ENCODE results near the gene BTG1. TPM values are rescaled to one million over a fixed set of nuclear protein-coding genes. Genes with fewer than 3 reads are reported as not detected.

BTG1 gene
- total RNA-seq, 1 donor = 25.0 TPM

GRCh38 chr12:92155733-92156132, 10.1 kb upstream of the BTG1 start:
- Histone ChIP-seq H3K4me2 (ENCODE audit: insufficient read depth, low read length) (no peak overlapping the region), H3K9me3 (ENCODE audit: low read depth, low read length) (no peaks in the 10 kb centered on the region), H3K4me1 (ENCODE audit: insufficient read depth, low read length) (no peaks in the 10 kb centered on the region), H3K36me3 (ENCODE audit: insufficient read depth, low read length) (no peaks in the 10 kb centered on the region), H3K79me2 (ENCODE audit: insufficient read depth, low read length) (no peaks in the 10 kb centered on the region), H4K20me1 (ENCODE audit: insufficient read depth, low read length) (no peaks in the 10 kb centered on the region), H3K4me3 (ENCODE audit: insufficient read depth, low read length) (no peak overlapping the region), H3K27ac (ENCODE audit: low read depth, low read length) (no peak overlapping the region), H2AFZ (ENCODE audit: low read length) (peak overlapping the region; percentile 53), H3K27me3 (ENCODE audit: insufficient read depth, low read length) (no peaks in the 10 kb centered on the region)
- DNase-seq (ENCODE audit: insufficient read length, low spot score, missing footprints) = peak; percentile 60
- TF ChIP-seq CTCF (IDR thresholded peaks at IDR 0.05; ENCODE audit: extremely low read depth, low read depth, low read length) = no peak

DNA sequence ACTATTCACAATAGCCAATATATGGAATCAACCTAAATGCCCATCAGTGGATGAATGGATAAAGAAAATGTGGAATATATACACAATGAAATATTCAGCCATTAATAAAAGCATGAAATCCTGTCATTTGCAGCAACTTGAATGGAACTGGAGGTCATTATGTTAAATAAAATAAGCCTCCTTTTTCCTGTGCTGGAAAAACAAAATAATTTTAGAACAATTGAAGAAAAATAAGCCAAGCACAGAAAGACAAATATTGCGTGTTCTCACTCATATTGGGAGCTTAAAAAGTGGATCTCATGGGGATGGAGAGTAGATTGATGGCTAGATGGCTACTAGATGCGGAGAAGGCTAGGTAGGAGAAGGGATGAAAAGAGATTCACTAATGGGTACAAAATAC, 6.3 kb upstream of the BTG1 start:
- TF ChIP-seq CTCF (IDR thresholded peaks at IDR 0.05; ENCODE audit: extremely low read depth, low read depth, low read length) = no peak
- no peak overlapping the region for H3K4me2 ChIP-seq (ENCODE audit: insufficient read depth, low read length)

DNA sequence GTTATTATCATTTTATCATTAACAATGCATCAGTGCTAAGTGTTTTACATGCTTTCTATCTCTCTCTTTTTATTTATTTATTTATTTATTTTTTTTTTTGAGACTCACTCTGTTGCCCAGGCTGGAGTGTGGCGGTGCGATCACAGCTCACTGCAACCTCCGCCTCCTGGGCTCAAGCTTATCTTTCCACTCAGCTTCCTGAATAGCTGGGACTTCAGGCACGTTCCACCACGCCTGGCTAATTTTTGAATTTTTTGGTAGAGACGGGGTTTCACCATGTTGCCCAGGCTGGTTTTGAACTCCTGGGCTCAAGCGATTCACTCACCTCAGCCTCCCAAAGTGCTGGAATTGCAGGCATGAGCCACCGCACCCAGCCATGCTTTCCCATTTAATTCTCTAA, 3.9 kb upstream of the BTG1 start:
- no peak for DNase-seq (ENCODE audit: insufficient read length, low spot score, missing footprints)
- TF ChIP-seq CTCF (IDR thresholded peaks at IDR 0.05; ENCODE audit: extremely low read depth, low read depth, low read length) = no peak
- no peak overlapping the region for H3K4me3 ChIP-seq (ENCODE audit: insufficient read depth, low read length)

More for the DNA sequence above, 6.3 kb upstream of the BTG1 start:
- no peak for DNase-seq (ENCODE audit: insufficient read length, low spot score, missing footprints)
- Histone ChIP-seq H3K79me2 (ENCODE audit: insufficient read depth, low read length) (no peaks in the 10 kb centered on the region), H4K20me1 (ENCODE audit: insufficient read depth, low read length) (no peaks in the 10 kb centered on the region), H3K27ac (ENCODE audit: low read depth, low read length) (no peak overlapping the region), H3K4me3 (ENCODE audit: insufficient read depth, low read length) (no peak overlapping the region), H3K4me1 (ENCODE audit: insufficient read depth, low read length) (peaks cover 2% of the 10 kb centered on the region), H3K27me3 (ENCODE audit: insufficient read depth, low read length) (no peaks in the 10 kb centered on the region), H3K9me3 (ENCODE audit: low read depth, low read length) (no peaks in the 10 kb centered on the region), H3K36me3 (ENCODE audit: insufficient read depth, low read length) (no peaks in the 10 kb centered on the region), H2AFZ (ENCODE audit: low read length) (no peak overlapping the region)

GRCh38 chr12:92147491-92147890, 1.8 kb upstream of the BTG1 start:
- no peak for TF ChIP-seq CTCF (IDR thresholded peaks at IDR 0.05; ENCODE audit: extremely low read depth, low read depth, low read length)
- DNase-seq (ENCODE audit: insufficient read length, low spot score, missing footprints) = peak; percentile 35
- Histone ChIP-seq H3K4me1 (ENCODE audit: insufficient read depth, low read length) (peaks cover 11% of the 10 kb centered on the region), H3K4me2 (ENCODE audit: insufficient read depth, low read length) (peak overlapping the region; percentile 85), H2AFZ (ENCODE audit: low read length) (peak overlapping the region; percentile 68), H3K36me3 (ENCODE audit: insufficient read depth, low read length) (peaks cover 17% of the 10 kb centered on the region), H3K4me3 (ENCODE audit: insufficient read depth, low read length) (no peak overlapping the region), H3K9me3 (ENCODE audit: low read depth, low read length) (no peaks in the 10 kb centered on the region), H3K79me2 (ENCODE audit: insufficient read depth, low read length) (peaks cover 31% of the 10 kb centered on the region), H4K20me1 (ENCODE audit: insufficient read depth, low read length) (peaks cover 11% of the 10 kb centered on the region), H3K27me3 (ENCODE audit: insufficient read depth, low read length) (no peaks in the 10 kb centered on the region), H3K27ac (ENCODE audit: low read depth, low read length) (no peak overlapping the region)

More for the DNA sequence above, 3.9 kb upstream of the BTG1 start:
- Histone ChIP-seq H3K27me3 (ENCODE audit: insufficient read depth, low read length) (no peaks in the 10 kb centered on the region), H3K4me2 (ENCODE audit: insufficient read depth, low read length) (no peak overlapping the region), H3K4me1 (ENCODE audit: insufficient read depth, low read length) (peaks cover 2% of the 10 kb centered on the region), H3K9me3 (ENCODE audit: low read depth, low read length) (no peaks in the 10 kb centered on the region), H4K20me1 (ENCODE audit: insufficient read depth, low read length) (peaks cover 4% of the 10 kb centered on the region), H3K79me2 (ENCODE audit: insufficient read depth, low read length) (peaks cover 10% of the 10 kb centered on the region), H3K27ac (ENCODE audit: low read depth, low read length) (no peak overlapping the region), H3K36me3 (ENCODE audit: insufficient read depth, low read length) (no peaks in the 10 kb centered on the region), H2AFZ (ENCODE audit: low read length) (no peak overlapping the region)

All from osteoblast (primary cell).